Spleen (tissue), 11 donors: ENCODE measurements around the gene MRPL3. TPM values are rescaled to one million over a fixed set of nuclear protein-coding genes. Genes with fewer than 3 reads are reported as not detected.
A peak's percentile ranks its signal among the peaks of the same experiment; 100 is the strongest.

Experiments used
- DNase-seq: peaks from one replicate; pipeline ENCODE4 v3.0.0-alpha.2; 2020
- H3K27ac ChIP-seq, 8 donors: fragments of 200-600 bp; sonication (generic) in 7 of 8; 1 replicate in 4 of 8; 2 replicates in 4 of 8; pipeline versions ENCODE4 v1.5.0 to v1.8.0; 2016 to 2021; ENCODE audit warnings: inconsistent platforms in 4 of 8, mild to moderate bottlenecking in 4 of 8, moderate library complexity in 1 of 8
- H3K27me3 ChIP-seq, 7 donors: fragments of 200-600 bp; sonication (generic) in 6 of 7; replicated peaks in 1 of 7; 1 replicate in 4 of 7; 2 replicates in 3 of 7; pipeline versions ENCODE4 v1.5.0 to v1.8.0; 2016 to 2021; ENCODE audit warnings: inconsistent platforms in 3 of 7, mild to moderate bottlenecking in 1 of 7
- H3K36me3 ChIP-seq, 6 donors: fragments of 200-600 bp; sonication (generic) in 5 of 6; 1 replicate in 4 of 6; 2 replicates in 2 of 6; pipeline versions ENCODE4 v1.5.0 to v1.8.0; 2016 to 2021; ENCODE audit warnings: inconsistent platforms in 2 of 6
- H3K4me1 ChIP-seq, 6 donors: fragments of 200-600 bp; sonication (generic) in 5 of 6; 1 replicate in 3 of 6; 2 replicates in 3 of 6; pipeline versions ENCODE4 v1.5.0 to v1.8.0; 2016 to 2021; ENCODE audit warnings: inconsistent platforms in 3 of 6
- H3K4me3 ChIP-seq, 8 donors: fragments of 200-600 bp; sonication (generic) in 7 of 8; 1 replicate in 4 of 8; 2 replicates in 4 of 8; pipeline versions ENCODE4 v1.5.0 to v1.8.0; 2016 to 2021; ENCODE audit warnings: inconsistent platforms in 4 of 8, mild to moderate bottlenecking in 4 of 8, moderate library complexity in 2 of 8
- H3K9me3 ChIP-seq, 8 donors: fragments of 200-600 bp; sonication (generic) in 7 of 8; 1 replicate in 4 of 8; 2 replicates in 4 of 8; pipeline versions ENCODE4 v1.5.0 to v1.8.0; 2016 to 2021; ENCODE audit warnings: inconsistent platforms in 4 of 8
- POLR2A ChIP-seq, 3 donors: fragments of 450-650 bp; IDR thresholded peaks; one replicate each; pipeline ENCODE4 v1.5.1; 2017; ENCODE audit warnings: antibody characterized with exemption in 3 of 3, mild to moderate bottlenecking in 1 of 3
- POLR2AphosphoS5 ChIP-seq, 3 donors: sonication (generic); formaldehyde crosslinking; IDR thresholded peaks; one replicate each; pipeline ENCODE4 v1.5.1; 2017; ENCODE audit warnings: antibody characterized with exemption in 3 of 3
- WGBS, 5 donors: extraction: QIAGEN DNeasy Blood & Tissue Kit in 3 of 5; methylation state at CpG; one replicate each; pipeline versions ENCODE4 v1.1.5 to v1.1.7; 2013 to 2018; 5-methylcytosine and 5-hydroxymethylcytosine counted together
- intact Hi-C: fragments of 100-400 bp; cut with DNase I; formaldehyde crosslinking; loops from one replicate; pipeline ENCODE4 v1.15.0; 2023; ENCODE audit warnings: low total_unique reads
- polyA plus RNA-seq, 3 donors: library from polyadenylated mRNA; stranded (reverse); fragments of 200-250 nt; gene quantifications; one replicate each; pipeline ENCODE4 v1.2.1, GENCODE V29; 2013
- total RNA-seq, 7 donors: library from RNA; depleted of rRNA in 3 of 7; stranded (reverse); fragments of >200 nt in 3 of 7; fragmentation: NEBNext Ultra II Directional in 4 of 7; extraction: Animal tissue kit (Norgen Biotek cat#: 25700) in 4 of 7; gene quantifications; one replicate each; pipeline versions ENCODE4 v1.1.0 to v1.2.1, GENCODE V29; 2016 to 2021
- TF ChIP-seq, protein P1 (sequence below), 11 experiments: fragments of 200-600 bp in 7 of 11; fragments of 450-650 bp in 4 of 11; sonication (generic) in 4 of 11; IDR thresholded peaks in 8 of 11; conservative IDR thresholded peaks in 3 of 11; 1 replicate in 7 of 11; 2 replicates in 4 of 11; pipeline versions ENCODE4 v1.4.0 to v1.8.0; 2016 to 2021; ENCODE audit warnings: antibody characterized with exemption in 11 of 11, inconsistent platforms in 4 of 11, mild to moderate bottlenecking in 1 of 11
- donor health status: healthy with polysubstance abuse.
- donor health status: DM: no; HTN: no; CAD: no; lungs with moderate emphysema.
- donor health status: DM: no; HTN: no; CAD: no.
- donor health status: Bipolar disorder and iron deficiency.
- donor health status: healthy.
- donor health status: DM: no; HTN: no; CAD: no.
- donor health status: DM: yes; HTN: yes; CAD: no.

Gene MRPL3
- total and polyA plus RNA-seq, 10 donors = 39.9 to 66.9 (median 52.6) TPM

DNA sequence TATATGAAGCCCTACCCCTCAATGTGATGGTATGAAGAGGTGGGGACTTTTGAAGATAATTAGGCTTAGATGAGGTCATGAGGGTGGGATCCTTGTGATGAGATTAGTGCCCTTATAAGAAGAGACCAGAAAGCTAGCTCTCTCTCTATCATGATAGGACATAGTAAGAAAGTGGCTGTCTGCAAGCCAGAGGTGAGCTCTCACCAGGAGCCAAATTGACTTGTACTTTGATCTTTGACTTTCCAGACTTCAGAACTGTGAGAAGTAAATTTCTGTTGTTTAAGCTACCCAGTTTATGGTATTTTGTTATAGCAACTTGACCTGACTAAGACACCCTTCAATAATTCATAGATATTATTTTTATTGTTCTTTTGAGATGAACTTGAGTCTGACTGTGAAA lies 29.9 kb upstream of the MRPL3 start:
- Histone ChIP-seq H3K36me3 (no peaks in the 10 kb centered on the region), H3K27me3 (peaks cover 0 to 34% (median 2%) of the 10 kb centered on the region in 7 donors), H3K9me3 (peaks cover 0 to 6% (median 0%) of the 10 kb centered on the region in 8 donors), H3K4me3 (no peak overlapping the region), H3K4me1 (no peaks in the 10 kb centered on the region), H3K27ac (no peak overlapping the region)
- TF ChIP-seq, protein P1, sequence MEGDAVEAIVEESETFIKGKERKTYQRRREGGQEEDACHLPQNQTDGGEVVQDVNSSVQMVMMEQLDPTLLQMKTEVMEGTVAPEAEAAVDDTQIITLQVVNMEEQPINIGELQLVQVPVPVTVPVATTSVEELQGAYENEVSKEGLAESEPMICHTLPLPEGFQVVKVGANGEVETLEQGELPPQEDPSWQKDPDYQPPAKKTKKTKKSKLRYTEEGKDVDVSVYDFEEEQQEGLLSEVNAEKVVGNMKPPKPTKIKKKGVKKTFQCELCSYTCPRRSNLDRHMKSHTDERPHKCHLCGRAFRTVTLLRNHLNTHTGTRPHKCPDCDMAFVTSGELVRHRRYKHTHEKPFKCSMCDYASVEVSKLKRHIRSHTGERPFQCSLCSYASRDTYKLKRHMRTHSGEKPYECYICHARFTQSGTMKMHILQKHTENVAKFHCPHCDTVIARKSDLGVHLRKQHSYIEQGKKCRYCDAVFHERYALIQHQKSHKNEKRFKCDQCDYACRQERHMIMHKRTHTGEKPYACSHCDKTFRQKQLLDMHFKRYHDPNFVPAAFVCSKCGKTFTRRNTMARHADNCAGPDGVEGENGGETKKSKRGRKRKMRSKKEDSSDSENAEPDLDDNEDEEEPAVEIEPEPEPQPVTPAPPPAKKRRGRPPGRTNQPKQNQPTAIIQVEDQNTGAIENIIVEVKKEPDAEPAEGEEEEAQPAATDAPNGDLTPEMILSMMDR (IDR thresholded peaks at IDR 0.05 in 8 of 11, conservative IDR thresholded peaks at IDR 0.05 in 3 of 11) = no peak
- TF ChIP-seq POLR2A (IDR thresholded peaks at IDR 0.05) = no peak
- DNase-seq = no peak
- intact Hi-C loops = no loop called here

DNA sequence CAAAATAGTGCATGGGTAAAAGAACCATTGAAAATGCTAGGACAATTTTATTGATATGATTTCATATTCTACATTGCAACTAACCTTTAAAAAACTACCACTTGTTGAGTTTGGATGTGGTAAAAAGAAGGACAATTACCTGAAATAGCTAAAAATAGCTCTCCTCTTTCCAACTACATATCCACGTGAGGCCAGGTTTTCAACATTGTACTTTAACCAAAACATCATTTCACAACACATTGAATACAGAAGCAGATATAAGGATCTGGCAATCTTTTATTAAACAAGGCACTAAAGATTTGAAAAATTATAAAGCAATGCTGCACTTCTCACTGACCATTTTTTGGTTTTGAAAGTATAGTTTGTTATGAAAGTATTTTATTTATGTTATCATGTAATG lies 28.1 kb upstream of the MRPL3 start:
- WGBS, 5 donors = 67 to 85% (median 77%) methylated on average over 1 of the region's 1 CpG

DNA sequence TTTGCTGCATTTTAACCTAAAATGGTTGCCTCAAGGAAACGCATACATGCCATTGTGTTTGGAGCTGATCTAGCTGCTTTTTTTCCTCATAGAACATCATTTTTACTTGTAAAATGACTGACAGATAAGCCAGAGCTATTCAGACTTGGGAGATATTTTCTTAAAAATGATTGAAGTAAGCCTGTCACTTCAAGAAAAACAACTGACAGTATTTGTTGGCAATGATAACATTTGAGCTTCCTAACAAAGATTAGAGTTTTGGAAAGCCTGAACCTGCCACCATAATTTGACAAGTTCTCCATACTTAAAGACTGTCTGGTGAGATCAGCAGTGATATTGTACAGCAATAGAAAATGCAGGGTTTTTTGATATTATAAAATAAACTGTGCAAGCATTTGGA lies 27.6 kb upstream of the MRPL3 start:
- intact Hi-C loops = no loop called here
- DNase-seq = no peak
- Histone ChIP-seq H3K27ac (no peak overlapping the region), H3K9me3 (peaks cover 0 to 6% (median 0%) of the 10 kb centered on the region in 8 donors), H3K4me1 (peaks cover 0 to 4% (median 0%) of the 10 kb centered on the region in 6 donors), H3K36me3 (no peaks in the 10 kb centered on the region), H3K4me3 (no peak overlapping the region), H3K27me3 (peaks cover 0 to 52% (median 10%) of the 10 kb centered on the region in 7 donors)
- 82 to 95% (median 86%) methylated on average over 1 of the region's 1 CpG for WGBS, 5 donors
- TF ChIP-seq, protein P1 (IDR thresholded peaks at IDR 0.05 in 8 of 11, conservative IDR thresholded peaks at IDR 0.05 in 3 of 11) = no peak
- no peak for TF ChIP-seq POLR2A (IDR thresholded peaks at IDR 0.05)
- no peak for TF ChIP-seq POLR2AphosphoS5 (IDR thresholded peaks at IDR 0.05)

More for the DNA sequence above, 28.1 kb upstream of the MRPL3 start:
- intact Hi-C loops = no loop called here
- Histone ChIP-seq H3K9me3 (peaks cover 0 to 6% (median 0%) of the 10 kb centered on the region in 8 donors), H3K27me3 (peaks cover 0 to 47% (median 10%) of the 10 kb centered on the region in 7 donors), H3K4me1 (peaks cover 0 to 4% (median 0%) of the 10 kb centered on the region in 6 donors), H3K4me3 (no peak overlapping the region), H3K27ac (no peak overlapping the region), H3K36me3 (no peaks in the 10 kb centered on the region)
- no peak for DNase-seq
- TF ChIP-seq POLR2AphosphoS5 (IDR thresholded peaks at IDR 0.05) = no peak
- TF ChIP-seq, protein P1 (IDR thresholded peaks at IDR 0.05 in 8 of 11, conservative IDR thresholded peaks at IDR 0.05 in 3 of 11) = no peak
- TF ChIP-seq POLR2A (IDR thresholded peaks at IDR 0.05) = no peak

DNA sequence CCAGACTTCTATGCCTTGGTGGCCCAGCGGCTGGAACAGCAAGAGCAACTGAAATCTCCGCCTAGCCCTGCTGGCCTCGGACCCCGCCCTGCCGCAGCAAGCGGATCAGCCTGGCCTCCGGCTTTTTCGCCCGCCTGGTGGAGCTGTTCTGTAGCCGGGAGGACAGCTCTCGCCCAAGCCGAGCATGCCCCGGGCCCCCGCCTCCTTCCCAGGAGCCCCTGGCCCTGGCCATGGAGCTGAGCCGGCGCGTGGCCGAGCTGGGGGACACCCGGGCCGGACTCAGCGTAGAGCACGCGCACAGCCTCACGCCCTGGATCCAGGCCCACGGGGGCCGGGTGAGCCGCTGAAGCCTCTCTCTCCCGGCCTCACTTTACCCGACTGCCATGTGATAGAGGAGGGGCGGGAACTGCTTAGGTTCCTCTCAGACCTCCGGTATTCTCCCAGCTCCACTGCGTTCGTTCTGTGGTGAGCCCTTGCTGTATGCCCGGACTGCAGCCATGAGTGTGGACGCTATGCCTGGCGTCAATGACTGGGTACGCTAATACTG lies 24.1 kb upstream of the MRPL3 start:
- TF ChIP-seq POLR2A (IDR thresholded peaks at IDR 0.05) = no peak
- TF ChIP-seq, protein P1 (IDR thresholded peaks at IDR 0.05 in 8 of 11, conservative IDR thresholded peaks at IDR 0.05 in 3 of 11) = peak in 5 of 11 experiments; percentile 7 to 43 (median 24)
- no peak for TF ChIP-seq POLR2AphosphoS5 (IDR thresholded peaks at IDR 0.05)
- no peaks in the 10 kb centered on the region for H3K9me3 ChIP-seq
- no peaks in the 10 kb centered on the region for H3K36me3 ChIP-seq
- peaks cover 0 to 52% (median 10%) of the 10 kb centered on the region in 7 donors for H3K27me3 ChIP-seq
- peaks cover 0 to 4% (median 0%) of the 10 kb centered on the region in 6 donors for H3K4me1 ChIP-seq
- intact Hi-C loops = no loop called here
- peak; percentile 77 for DNase-seq
- WGBS, 5 donors = 13 to 22% (median 15%) methylated on average over 23 to 37 of the region's 37 CpGs
- no peak overlapping the region for H3K27ac ChIP-seq
- peak overlapping the region in 4 of 8 donors; percentile 8 to 55 (median 21) for H3K4me3 ChIP-seq
